Kidney (tissue), 14 donors: ENCODE measurements around the gene ASTN2. TPM values are rescaled to one million over a fixed set of nuclear protein-coding genes. Genes with fewer than 3 reads are reported as not detected.
A peak's percentile ranks its signal among the peaks of the same experiment; 100 is the strongest.

Experiments used
- DNase-seq, 5 donors: peaks; one replicate each; pipeline ENCODE4 v3.0.0-alpha.2; 2013 to 2020
- FAIRE-seq: peaks from 2 replicates; lab custom pipeline; 2012; peaks lifted over from hg19 to GRCh38; lab: Jason Lieb, UNC
- H3K27ac ChIP-seq, 2 donors: one replicate each; pipeline ENCODE4 v1.7.0; 2013; ENCODE audit warnings: low read depth in 2 of 2, low read length in 2 of 2, inconsistent platforms in 1 of 2
- H3K27me3 ChIP-seq: one replicate; pipeline ENCODE4 v1.7.1; 2013; ENCODE audit warnings: low read length, inconsistent platforms; ENCODE audit not compliant: control insufficient read depth, insufficient read depth
- H3K36me3 ChIP-seq, 3 donors: one replicate each; pipeline versions ENCODE4 v1.7.0 to v1.7.1; 2013; ENCODE audit warnings: low read length in 3 of 3, control low read depth in 1 of 3, inconsistent platforms in 1 of 3; ENCODE audit not compliant: insufficient read depth in 3 of 3, control insufficient read depth in 2 of 3
- H3K4me1 ChIP-seq, 3 donors: one replicate each; pipeline versions ENCODE4 v1.7.0 to v1.7.1; 2013; ENCODE audit warnings: low read length in 3 of 3, inconsistent platforms in 1 of 3, low read depth in 1 of 3; ENCODE audit not compliant: control insufficient read depth in 2 of 3, insufficient read depth in 2 of 3
- H3K4me3 ChIP-seq, 3 donors: one replicate each; pipeline versions ENCODE4 v1.7.0 to v1.8.1; 2013; ENCODE audit warnings: low read length in 3 of 3, control low read depth in 1 of 3, inconsistent platforms in 1 of 3
- H3K9ac ChIP-seq, 3 donors: one replicate each; pipeline versions ENCODE4 v1.7.0 to v1.7.1; 2013; ENCODE audit warnings: low read length in 3 of 3, control low read depth in 1 of 3, inconsistent platforms in 1 of 3
- H3K9me3 ChIP-seq, 3 donors: one replicate each; pipeline versions ENCODE4 v1.7.0 to v1.7.1; 2013; ENCODE audit warnings: low read length in 3 of 3, control low read depth in 1 of 3, inconsistent platforms in 1 of 3; ENCODE audit not compliant: control insufficient read depth in 2 of 3, insufficient read depth in 1 of 3
- intact Hi-C: fragments of 100-400 bp; cut with DNase I; formaldehyde crosslinking; loops from one replicate; pipeline ENCODE4 v1.11.1; 2022
- polyA plus RNA-seq: library from polyadenylated mRNA; stranded (reverse); fragments of 350-450 nt; fragmentation: Illumina TruSeq; extraction: RNeasy Lipid Tissue Mini Kit (QIAGEN cat#74804); gene quantifications from one replicate; pipeline ENCODE4 v1.2.3, GENCODE V29; 2014; ENCODE audit warnings: low read depth, low replicate concordance; ENCODE audit not compliant: insufficient read depth
- total RNA-seq: library from RNA; stranded (reverse); fragmentation: NEBNext Ultra II Directional; extraction: Animal tissue kit (Norgen Biotek cat#: 25700); gene quantifications from one replicate; pipeline ENCODE4 v1.2.1, GENCODE V29; 2021
- TF ChIP-seq, protein P1 (sequence below): IDR thresholded peaks from 3 replicates; pipeline ENCODE4 v1.5.1; 2012; ENCODE audit warnings: mild to moderate bottlenecking, moderate library complexity, borderline replicate concordance; ENCODE audit not compliant: insufficient read depth; ENCODE audit errors: extremely low read depth
- donor health status: control.
- donor health status: control.
- donor health status: control.
- donor health status: control.
- donor health status: control.
- donor health status: DM: yes; HTN: yes; CAD: no.
- donor health status: Normal renal cell carcinoma (clear cell type).

Gene ASTN2
- total and polyA plus RNA-seq, 2 donors from 2014 or later = 7.6 to 11.5 TPM

DNA sequence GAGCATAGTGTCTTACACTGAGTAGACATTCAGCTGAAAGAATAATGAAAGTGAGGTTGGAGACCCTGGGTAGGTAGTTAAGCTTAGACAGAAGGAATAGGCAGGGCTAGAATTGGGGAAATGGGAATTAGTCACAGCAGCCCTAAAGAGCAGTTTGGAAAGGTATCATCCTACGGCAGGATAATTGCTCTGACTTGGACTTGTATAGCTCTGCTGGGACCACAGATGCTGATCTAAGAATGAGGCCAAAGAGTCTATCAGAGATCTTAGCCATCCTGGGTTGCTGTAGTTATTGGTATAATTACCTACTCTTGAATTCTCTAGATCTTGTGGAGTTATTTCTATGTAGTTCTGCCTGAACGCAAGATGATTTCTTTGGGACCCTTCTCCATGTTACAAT, 288.0 kb downstream of the ASTN2 start:
- Histone ChIP-seq H3K9me3 (no peaks in the 10 kb centered on the region), H3K27me3 (no peaks in the 10 kb centered on the region), H3K36me3 (no peaks in the 10 kb centered on the region), H3K27ac (no peak overlapping the region), H3K4me3 (no peak overlapping the region), H3K4me1 (no peaks in the 10 kb centered on the region), H3K9ac (no peak overlapping the region)
- FAIRE-seq = no peak
- intact Hi-C loops = no loop called here
- DNase-seq = peak in 1 of 5 donors; percentile 3
- TF ChIP-seq, protein P1, sequence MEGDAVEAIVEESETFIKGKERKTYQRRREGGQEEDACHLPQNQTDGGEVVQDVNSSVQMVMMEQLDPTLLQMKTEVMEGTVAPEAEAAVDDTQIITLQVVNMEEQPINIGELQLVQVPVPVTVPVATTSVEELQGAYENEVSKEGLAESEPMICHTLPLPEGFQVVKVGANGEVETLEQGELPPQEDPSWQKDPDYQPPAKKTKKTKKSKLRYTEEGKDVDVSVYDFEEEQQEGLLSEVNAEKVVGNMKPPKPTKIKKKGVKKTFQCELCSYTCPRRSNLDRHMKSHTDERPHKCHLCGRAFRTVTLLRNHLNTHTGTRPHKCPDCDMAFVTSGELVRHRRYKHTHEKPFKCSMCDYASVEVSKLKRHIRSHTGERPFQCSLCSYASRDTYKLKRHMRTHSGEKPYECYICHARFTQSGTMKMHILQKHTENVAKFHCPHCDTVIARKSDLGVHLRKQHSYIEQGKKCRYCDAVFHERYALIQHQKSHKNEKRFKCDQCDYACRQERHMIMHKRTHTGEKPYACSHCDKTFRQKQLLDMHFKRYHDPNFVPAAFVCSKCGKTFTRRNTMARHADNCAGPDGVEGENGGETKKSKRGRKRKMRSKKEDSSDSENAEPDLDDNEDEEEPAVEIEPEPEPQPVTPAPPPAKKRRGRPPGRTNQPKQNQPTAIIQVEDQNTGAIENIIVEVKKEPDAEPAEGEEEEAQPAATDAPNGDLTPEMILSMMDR = no peak

- Histone ChIP-seq H3K9me3 (no peaks in the 10 kb centered on the region), H3K4me1 (no peaks in the 10 kb centered on the region), H3K36me3 (no peaks in the 10 kb centered on the region), H3K4me3 (no peak overlapping the region), H3K27me3 (no peaks in the 10 kb centered on the region), H3K9ac (no peak overlapping the region), H3K27ac (no peak overlapping the region)
- FAIRE-seq (no peak), DNase-seq (peak in 3 of 5 donors; percentile 47 to 63 (median 56))
- intact Hi-C loops = no loop called here
- TF ChIP-seq, protein P1 = no peak
These were observed 289.3 kb downstream of the ASTN2 start for GRCh38 chr9:117125531-117125930.

DNA sequence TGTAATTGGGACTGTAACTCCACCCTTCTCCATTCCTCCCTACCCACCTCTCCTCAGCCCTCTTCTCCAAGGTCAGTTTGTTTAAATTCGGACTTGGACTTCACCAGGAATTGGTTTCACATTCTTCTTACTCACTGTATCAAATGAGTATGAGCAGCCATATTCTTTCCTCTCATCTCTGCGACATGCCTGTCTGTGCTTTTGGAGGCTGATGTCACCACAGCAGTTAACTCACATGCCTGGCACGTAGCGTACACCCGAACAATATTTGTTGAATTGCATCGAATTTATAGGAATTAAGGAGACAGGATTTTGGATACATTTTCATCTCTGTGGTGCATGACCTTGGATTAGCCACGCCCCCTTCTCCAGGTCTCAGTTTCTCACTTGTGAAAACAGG, 291.1 kb downstream of the ASTN2 start:
- no peak for FAIRE-seq
- intact Hi-C loops = no loop called here
- no peak overlapping the region for H3K27ac ChIP-seq
- no peaks in the 10 kb centered on the region for H3K9me3 ChIP-seq
- TF ChIP-seq, protein P1 = no peak
- no peaks in the 10 kb centered on the region for H3K4me1 ChIP-seq
- H3K9ac ChIP-seq = no peak overlapping the region
- no peaks in the 10 kb centered on the region for H3K36me3 ChIP-seq
- no peak overlapping the region for H3K4me3 ChIP-seq
- no peak for DNase-seq
- no peaks in the 10 kb centered on the region for H3K27me3 ChIP-seq

DNA sequence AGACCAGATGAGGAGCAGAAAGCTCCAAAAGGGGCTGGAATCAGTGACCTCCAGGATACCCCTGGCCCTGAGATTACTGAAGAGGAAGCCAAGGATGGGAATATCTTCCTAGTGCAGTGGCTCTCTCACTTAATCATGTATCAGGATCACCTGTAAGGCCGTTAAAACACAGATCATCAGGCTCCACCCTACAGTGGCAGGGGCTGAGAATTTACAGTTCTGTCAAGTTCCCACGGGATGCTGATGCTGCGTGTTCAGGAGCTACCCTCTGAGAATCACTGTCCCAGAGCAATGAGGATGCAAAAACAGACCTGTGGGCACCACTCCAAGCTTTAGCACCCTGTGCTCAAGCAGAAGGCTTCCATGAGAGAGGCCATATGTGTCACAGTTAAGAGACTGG, 291.9 kb downstream of the ASTN2 start:
- intact Hi-C loops = no loop called here
- no peak for FAIRE-seq
- TF ChIP-seq, protein P1 = no peak

More for the DNA sequence above, 291.9 kb downstream of the ASTN2 start:
- Histone ChIP-seq H3K27ac (no peak overlapping the region), H3K4me3 (no peak overlapping the region), H3K9me3 (no peaks in the 10 kb centered on the region), H3K9ac (no peak overlapping the region), H3K36me3 (no peaks in the 10 kb centered on the region), H3K27me3 (no peaks in the 10 kb centered on the region), H3K4me1 (no peaks in the 10 kb centered on the region)
- peak in 1 of 5 donors; percentile 9 for DNase-seq
